HL-60 (cell line): ENCODE results near the gene PCBP4.

Source experiments
- GABPA ChIP-seq: IDR thresholded peaks from 2 replicates; pipeline ENCODE4 v1.6.1; 2012; ENCODE audit warnings: low read depth
- POLR2AphosphoS5 ChIP-seq: IDR thresholded peaks from 2 replicates; pipeline ENCODE4 v1.6.1; 2012; ENCODE audit warnings: low read depth
- TF ChIP-seq, protein P1 (sequence below): IDR thresholded peaks from one replicate; pipeline ENCODE4 v1.5.1; 2011; ENCODE audit warnings: low read length, control low read depth, inconsistent platforms; ENCODE audit not compliant: insufficient read depth

DNA sequence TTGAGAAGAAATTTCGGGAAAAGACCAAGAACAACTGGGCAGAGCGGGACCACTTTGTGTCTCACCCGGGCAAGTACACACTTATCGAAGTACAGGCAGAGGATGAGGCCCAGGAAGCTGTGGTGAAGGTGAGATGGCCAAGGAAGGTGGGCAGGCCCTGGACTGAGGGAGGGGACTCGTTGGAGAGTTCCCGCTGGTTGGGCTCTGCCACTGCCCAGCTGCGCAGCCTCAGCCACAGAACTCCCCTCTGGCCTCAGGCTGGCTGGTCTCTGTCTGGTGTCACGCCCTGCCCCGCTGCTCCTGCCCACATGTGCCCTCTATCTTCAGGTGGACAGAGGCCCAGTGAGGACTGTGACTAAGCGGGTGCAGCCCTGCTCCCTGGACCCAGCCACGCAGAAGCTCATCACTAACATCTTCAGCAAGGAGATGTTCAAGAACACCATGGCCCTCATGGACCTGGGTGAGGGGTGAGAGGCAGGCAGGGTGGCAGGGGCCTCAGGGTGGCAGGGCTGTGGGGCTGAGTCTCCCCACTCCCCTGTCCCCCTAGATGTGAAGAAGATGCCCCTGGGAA, 22.7 kb downstream of the PCBP4 start:
- TF ChIP-seq, protein P1, sequence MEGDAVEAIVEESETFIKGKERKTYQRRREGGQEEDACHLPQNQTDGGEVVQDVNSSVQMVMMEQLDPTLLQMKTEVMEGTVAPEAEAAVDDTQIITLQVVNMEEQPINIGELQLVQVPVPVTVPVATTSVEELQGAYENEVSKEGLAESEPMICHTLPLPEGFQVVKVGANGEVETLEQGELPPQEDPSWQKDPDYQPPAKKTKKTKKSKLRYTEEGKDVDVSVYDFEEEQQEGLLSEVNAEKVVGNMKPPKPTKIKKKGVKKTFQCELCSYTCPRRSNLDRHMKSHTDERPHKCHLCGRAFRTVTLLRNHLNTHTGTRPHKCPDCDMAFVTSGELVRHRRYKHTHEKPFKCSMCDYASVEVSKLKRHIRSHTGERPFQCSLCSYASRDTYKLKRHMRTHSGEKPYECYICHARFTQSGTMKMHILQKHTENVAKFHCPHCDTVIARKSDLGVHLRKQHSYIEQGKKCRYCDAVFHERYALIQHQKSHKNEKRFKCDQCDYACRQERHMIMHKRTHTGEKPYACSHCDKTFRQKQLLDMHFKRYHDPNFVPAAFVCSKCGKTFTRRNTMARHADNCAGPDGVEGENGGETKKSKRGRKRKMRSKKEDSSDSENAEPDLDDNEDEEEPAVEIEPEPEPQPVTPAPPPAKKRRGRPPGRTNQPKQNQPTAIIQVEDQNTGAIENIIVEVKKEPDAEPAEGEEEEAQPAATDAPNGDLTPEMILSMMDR: no peak
- TF ChIP-seq POLR2AphosphoS5: no peak
- no peak for TF ChIP-seq GABPA
